ENCODE data around the gene BCL2.

- TF ChIP-seq, protein P1, sequence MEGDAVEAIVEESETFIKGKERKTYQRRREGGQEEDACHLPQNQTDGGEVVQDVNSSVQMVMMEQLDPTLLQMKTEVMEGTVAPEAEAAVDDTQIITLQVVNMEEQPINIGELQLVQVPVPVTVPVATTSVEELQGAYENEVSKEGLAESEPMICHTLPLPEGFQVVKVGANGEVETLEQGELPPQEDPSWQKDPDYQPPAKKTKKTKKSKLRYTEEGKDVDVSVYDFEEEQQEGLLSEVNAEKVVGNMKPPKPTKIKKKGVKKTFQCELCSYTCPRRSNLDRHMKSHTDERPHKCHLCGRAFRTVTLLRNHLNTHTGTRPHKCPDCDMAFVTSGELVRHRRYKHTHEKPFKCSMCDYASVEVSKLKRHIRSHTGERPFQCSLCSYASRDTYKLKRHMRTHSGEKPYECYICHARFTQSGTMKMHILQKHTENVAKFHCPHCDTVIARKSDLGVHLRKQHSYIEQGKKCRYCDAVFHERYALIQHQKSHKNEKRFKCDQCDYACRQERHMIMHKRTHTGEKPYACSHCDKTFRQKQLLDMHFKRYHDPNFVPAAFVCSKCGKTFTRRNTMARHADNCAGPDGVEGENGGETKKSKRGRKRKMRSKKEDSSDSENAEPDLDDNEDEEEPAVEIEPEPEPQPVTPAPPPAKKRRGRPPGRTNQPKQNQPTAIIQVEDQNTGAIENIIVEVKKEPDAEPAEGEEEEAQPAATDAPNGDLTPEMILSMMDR (IDR thresholded peaks at IDR 0.05; ENCODE audit: borderline replicate concordance, extremely low read depth, low read length, poor library complexity, severe bottlenecking) = no peak
- TF ChIP-seq EZH2 (IDR thresholded peaks at IDR 0.05; ENCODE audit: borderline replicate concordance, low read depth, low read length, severe bottlenecking) = no peak
Measured at GRCh38 chr18:63213936-63214671, 105.5 kb downstream of the BCL2 start.
